GM12873 (cell line): ENCODE data around the gene AGPAT1.

Source experiments
- TF ChIP-seq, protein P1 (sequence below): IDR thresholded peaks from 2 replicates; pipeline ENCODE4 v1.5.1; 2012; ENCODE audit warnings: low read depth, mild to moderate bottlenecking, moderate library complexity, low read length, control low read depth; ENCODE audit not compliant: insufficient read depth; ENCODE audit errors: missing control alignments

Gene AGPAT1

DNA sequence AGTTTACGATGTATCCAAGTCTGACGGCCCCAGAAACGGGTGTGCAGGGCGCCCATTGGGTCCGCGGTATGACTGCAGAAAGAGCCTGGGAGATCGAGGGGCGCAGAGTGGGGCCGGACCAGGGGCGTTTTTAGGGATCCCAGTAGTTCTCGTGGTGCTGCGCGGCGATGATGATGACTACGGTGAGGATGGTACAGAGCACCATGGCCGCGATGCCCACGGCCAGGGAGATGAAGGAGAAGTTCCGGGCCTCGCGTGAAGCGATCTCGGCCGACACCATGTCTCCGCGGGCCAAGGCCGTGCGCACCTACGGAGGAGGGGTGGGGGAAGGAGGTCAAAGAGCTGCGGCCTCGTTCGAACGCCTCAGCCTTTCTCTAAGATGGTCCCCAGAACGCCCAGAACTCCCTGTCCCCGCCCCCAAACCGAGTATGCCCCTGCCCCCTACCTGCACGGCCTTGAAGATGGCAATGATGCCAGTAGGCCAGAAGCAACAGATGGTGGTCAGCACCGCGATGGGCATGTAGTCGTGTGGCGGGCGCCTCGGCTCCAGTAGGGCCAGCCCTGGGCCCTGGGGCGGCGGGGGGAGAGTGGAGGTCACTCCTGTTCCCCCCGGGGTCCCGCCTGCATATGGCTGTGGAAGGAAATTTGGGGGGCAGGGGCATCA lies 26.7 kb downstream of the AGPAT1 start:
- TF ChIP-seq, protein P1, sequence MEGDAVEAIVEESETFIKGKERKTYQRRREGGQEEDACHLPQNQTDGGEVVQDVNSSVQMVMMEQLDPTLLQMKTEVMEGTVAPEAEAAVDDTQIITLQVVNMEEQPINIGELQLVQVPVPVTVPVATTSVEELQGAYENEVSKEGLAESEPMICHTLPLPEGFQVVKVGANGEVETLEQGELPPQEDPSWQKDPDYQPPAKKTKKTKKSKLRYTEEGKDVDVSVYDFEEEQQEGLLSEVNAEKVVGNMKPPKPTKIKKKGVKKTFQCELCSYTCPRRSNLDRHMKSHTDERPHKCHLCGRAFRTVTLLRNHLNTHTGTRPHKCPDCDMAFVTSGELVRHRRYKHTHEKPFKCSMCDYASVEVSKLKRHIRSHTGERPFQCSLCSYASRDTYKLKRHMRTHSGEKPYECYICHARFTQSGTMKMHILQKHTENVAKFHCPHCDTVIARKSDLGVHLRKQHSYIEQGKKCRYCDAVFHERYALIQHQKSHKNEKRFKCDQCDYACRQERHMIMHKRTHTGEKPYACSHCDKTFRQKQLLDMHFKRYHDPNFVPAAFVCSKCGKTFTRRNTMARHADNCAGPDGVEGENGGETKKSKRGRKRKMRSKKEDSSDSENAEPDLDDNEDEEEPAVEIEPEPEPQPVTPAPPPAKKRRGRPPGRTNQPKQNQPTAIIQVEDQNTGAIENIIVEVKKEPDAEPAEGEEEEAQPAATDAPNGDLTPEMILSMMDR: no peak

DNA sequence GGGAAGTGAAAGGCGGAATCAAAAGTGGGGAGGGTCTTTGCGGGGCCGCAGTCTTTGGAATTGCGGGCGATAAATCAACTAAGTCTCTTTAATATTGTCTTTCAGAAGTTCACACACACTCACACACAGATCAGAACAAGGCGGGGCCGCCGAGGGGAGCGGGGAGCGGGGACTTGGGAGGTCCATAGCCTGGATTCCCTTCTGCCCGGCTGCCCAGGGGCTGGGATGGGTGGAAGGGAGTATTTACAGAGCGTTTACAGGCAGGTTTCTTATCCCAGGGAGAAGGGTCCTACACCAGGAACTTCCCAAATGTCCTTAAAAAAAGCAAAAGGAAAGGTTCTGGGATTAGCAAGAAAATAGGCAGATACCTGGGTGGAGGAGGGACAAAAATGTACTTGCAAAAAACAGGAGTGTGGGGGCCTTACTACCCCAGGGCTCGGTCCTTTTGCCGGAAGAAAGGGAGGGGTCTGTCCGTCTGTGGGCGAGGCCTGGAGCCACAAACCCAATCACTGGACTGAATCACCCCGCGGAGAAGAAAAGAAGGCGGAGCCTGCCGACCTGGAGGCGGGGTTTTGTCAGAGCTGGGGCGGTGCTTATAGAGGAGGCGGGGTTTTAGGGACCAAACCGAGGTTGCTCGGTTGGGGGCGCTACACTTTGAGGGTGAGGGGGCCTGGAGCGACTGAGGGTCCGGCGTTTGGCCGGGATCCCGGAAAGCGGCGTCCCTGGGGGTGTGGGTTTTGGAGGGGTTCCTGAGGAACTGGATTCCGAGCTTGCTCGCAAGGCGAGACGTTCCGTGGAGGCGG lies 27.4 kb downstream of the AGPAT1 start:
- TF ChIP-seq, protein P1: no peak

DNA sequence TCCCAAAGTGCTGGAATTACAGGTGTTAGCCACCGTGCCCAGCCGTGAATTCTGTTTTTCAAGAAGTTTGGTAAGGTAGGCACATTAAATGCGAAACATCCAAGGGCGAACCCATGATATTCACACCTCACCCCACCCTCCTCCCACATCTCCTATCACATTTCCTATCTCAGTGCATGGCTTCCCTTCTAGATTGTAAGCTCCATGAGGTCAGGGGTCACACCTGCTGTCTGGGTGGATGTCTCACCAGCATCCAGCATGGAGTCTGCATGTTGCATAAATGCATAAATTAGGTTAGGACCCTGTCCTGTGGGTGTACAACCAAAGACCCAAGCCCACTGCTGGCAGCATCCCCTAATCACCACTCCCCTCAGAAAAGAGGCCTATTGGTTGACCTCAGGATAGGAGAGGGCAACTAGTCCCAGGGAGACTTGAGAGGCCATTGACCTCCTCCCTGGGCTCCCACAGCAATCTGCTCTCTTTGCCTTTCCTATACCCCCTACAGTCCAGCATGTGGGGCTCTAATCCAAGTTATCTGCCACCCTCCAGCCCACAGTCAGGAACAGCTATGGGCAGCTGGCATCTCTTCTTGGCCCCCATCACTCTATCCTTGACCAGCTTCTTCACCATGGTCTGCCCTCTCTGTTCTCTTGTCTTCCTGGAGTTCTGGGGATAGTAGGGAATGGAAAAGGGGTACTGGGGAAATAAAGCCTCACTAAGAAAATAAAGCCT lies 28.3 kb downstream of the AGPAT1 start:
- TF ChIP-seq, protein P1: peak; percentile 17

DNA sequence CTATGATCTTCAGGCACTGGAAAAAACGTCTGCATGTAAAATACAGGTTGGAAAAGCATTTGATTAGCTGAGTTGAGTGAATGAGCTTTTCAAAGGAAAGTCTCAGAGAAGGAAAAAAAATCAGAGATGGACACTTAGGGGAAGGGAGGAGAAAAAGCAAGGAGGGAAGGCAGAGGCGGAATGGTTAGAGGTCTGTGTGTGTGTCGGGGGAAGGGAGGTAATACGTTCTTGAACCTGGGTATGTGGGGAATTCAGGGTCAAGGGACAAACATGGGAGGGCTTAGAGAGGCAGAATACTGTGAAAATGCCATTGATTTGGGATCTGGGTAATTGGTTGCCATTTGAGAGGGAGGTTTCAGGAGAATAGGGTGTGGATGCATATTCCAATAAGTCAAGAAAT lies 29.2 kb downstream of the AGPAT1 start:
- TF ChIP-seq, protein P1: no peak

DNA sequence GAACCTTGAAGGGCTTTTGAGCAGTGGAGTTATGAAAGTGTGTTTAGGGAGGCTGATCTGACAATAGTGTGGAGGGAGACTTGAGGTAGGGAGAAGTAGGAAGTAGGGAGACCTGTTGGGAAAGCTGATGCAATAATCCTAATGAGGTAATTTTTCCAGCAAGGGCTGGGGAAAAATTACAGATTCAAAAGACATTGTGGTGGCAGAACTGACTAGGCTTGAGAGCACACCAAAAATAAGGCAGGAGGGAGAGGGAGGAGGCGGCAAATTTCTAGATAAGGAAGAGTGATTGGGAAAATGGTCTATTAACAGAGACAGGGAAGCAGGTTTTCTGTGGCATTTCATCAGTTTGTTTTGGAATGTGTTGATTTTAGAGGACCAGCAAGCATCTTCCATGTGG lies 29.6 kb downstream of the AGPAT1 start:
- TF ChIP-seq, protein P1: no peak

DNA sequence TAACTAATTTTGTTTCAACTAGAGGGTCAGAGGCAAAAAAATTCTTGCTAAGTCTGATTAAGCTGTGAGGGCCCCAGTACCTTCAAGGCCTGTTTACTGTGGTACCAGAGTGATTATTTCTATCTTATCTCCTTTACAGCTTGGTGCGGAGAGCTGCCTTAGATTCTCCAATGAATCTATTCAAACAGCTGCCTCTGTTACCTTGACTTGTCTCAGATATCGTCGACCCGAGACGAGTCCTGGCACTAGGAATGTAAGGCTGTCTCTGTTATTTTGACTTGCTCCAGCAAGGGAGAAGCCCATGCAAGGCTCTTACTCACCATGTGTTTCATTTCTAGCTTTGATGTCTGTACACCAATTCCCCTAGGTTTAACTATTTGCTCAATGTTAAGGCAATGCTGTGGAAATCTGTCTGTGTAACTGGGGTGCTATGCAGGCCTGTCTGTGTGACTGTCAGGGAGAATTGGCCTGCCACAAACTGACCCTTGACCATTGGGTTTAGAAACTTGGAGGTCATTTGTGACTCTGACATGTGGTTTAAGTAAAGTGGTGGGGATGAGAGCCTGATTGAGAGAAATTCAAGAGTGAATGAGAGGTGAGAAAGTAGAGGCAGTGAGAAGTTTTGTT lies 35.4 kb downstream of the AGPAT1 start:
- TF ChIP-seq, protein P1: no peak
